Adipocyte (in vitro differentiated cells): ENCODE results near the gene CSGALNACT2.
A peak's percentile ranks its signal among the peaks of the same experiment; 100 is the strongest.
"Not testable (repeated sequence)": the region's sequence is repeated elsewhere in the genome, so short reads cannot be mapped to it uniquely, and the experiment has no call there.

Experiments
- DNase-seq: peaks from one replicate; pipeline ENCODE4 v3.0.0-alpha.2; 2015; ENCODE audit warnings: low read depth
- H3K27me3 ChIP-seq: replicated peaks from 2 replicates; pipeline ENCODE4 v1.7.0; 2013; ENCODE audit warnings: mild to moderate bottlenecking, low read length, moderate library complexity; ENCODE audit not compliant: control insufficient read depth, insufficient read depth
- H3K36me3 ChIP-seq: 2 replicates; pipeline ENCODE4 v1.7.0; 2013; ENCODE audit warnings: low read length, mild to moderate bottlenecking, moderate library complexity; ENCODE audit not compliant: control insufficient read depth, insufficient read depth, severe bottlenecking
- H3K4me1 ChIP-seq: 2 replicates; pipeline ENCODE4 v1.7.0; 2013; ENCODE audit warnings: mild to moderate bottlenecking, low read length, moderate library complexity; ENCODE audit not compliant: control insufficient read depth, insufficient read depth
- H3K4me3 ChIP-seq: 2 replicates; pipeline ENCODE4 v1.7.0; 2013; ENCODE audit warnings: mild to moderate bottlenecking, low read length, moderate library complexity
- H3K9ac ChIP-seq: 2 replicates; pipeline ENCODE4 v1.7.0; 2013; ENCODE audit warnings: mild to moderate bottlenecking, low read length, moderate library complexity
- H3K9me3 ChIP-seq: 2 replicates; pipeline ENCODE4 v1.7.0; 2013; ENCODE audit warnings: mild to moderate bottlenecking, low read length, moderate library complexity; ENCODE audit not compliant: control insufficient read depth

The CSGALNACT2 gene, protein sequence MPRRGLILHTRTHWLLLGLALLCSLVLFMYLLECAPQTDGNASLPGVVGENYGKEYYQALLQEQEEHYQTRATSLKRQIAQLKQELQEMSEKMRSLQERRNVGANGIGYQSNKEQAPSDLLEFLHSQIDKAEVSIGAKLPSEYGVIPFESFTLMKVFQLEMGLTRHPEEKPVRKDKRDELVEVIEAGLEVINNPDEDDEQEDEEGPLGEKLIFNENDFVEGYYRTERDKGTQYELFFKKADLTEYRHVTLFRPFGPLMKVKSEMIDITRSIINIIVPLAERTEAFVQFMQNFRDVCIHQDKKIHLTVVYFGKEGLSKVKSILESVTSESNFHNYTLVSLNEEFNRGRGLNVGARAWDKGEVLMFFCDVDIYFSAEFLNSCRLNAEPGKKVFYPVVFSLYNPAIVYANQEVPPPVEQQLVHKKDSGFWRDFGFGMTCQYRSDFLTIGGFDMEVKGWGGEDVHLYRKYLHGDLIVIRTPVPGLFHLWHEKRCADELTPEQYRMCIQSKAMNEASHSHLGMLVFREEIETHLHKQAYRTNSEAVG

DNA sequence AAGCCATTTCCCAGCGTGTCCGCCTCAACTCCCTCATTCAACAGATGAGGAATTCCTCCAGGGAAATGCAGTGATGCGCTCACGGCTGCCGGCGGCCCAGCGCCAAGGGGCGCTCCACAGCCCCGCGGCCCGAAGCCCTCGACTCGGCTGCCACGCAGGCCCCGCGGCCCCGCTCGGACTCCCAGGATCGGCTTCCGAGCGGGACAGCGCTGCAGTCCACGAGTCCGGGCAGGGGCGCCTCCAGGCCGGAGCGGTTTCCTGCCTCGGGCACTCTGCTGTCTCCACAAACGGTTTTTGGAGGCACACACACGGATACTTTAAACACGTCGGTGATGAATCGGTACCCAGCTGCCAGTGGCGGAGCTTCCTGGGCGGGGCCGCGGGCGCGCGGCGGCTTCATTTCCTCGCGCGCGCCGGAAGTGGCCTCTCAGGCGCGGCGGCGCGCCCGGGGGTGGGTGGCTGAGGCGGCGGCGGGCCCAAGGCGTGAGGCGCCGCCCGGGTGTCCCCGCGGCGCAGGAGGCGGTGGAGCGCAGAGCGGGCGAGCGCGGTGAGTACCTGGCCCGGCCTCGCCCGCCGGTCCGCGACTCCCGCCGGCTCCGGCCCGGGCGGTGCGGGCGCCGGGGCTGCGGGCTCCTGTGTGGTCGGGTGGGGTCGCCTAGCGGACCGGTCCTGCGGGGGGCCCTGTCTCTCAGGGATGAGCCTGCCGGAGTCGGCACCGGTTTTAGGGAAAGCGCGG, at the start of gene CSGALNACT2:
Gene CSGALNACT2, plus strand, starts transcription at position 425 of the 736 bp plus-strand sequence. CDS start 16,705 bp downstream, outside the sequence.
- DNase-seq: peak; percentile 96
- peaks cover 32% of the 10 kb centered on the region for H3K4me1 ChIP-seq
- no peaks in the 10 kb centered on the region for H3K9me3 ChIP-seq
- peak within 1 kb of the TSS; percentile 95 for H3K9ac ChIP-seq
- no peaks in the 10 kb centered on the region for H3K27me3 ChIP-seq
- H3K36me3 ChIP-seq: no peaks in the 10 kb centered on the region
- peak within 1 kb of the TSS; percentile 99 for H3K4me3 ChIP-seq

DNA sequence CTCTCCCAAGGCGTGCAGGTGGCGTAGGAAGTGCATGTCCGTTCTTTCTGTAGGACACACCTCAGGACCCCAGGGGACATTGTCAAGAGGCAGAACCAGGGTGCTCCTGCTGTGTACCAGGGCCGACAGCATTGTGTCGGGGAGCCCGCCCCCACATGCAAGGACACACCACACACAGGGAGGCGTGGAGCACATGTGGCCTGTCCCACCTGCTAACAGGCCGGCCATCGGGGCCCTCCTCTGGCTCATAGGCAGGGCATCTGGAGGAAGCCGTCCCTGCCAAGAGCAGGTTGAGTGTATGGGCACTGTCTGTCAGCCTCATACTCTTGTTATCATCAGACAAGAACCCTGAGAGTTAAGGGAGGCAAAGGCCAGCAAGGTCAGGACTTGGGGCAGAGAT, 48.7 kb upstream of the CSGALNACT2 start:
- H3K36me3 ChIP-seq: no peaks in the 10 kb centered on the region

DNA sequence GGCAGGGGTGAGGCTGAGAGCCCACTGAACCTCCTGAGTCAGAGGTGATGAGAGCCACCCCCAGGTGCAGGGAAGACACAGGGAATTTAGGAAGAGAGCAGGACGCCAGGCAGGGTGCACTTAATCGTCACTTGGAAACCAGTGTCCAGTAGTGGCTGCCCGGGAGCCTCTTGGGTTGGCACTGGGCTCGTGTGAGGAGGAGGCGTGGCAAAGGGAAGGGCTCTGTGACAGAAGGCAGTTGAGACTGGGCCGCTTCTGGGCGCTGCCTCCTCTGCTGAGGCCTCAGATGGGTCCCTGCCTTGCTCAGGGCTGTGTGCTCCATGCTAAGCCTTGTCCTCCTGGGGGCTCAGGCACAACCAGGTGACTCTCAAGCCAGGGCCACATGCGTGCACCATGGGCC, 48.1 kb upstream of the CSGALNACT2 start:
- Histone ChIP-seq H3K4me3 (no peak overlapping the region), H3K4me1 (no peaks in the 10 kb centered on the region), H3K36me3 (no peaks in the 10 kb centered on the region), H3K9ac (no peak overlapping the region), H3K9me3 (no peaks in the 10 kb centered on the region), H3K27me3 (peaks cover 32% of the 10 kb centered on the region)
- DNase-seq: no peak

More for the DNA sequence above, 48.7 kb upstream of the CSGALNACT2 start:
- no peaks in the 10 kb centered on the region for H3K9me3 ChIP-seq
- DNase-seq: no peak
- H3K27me3 ChIP-seq: peaks cover 27% of the 10 kb centered on the region
- H3K4me3 ChIP-seq: no peak overlapping the region
- no peaks in the 10 kb centered on the region for H3K4me1 ChIP-seq
- H3K9ac ChIP-seq: no peak overlapping the region

DNA sequence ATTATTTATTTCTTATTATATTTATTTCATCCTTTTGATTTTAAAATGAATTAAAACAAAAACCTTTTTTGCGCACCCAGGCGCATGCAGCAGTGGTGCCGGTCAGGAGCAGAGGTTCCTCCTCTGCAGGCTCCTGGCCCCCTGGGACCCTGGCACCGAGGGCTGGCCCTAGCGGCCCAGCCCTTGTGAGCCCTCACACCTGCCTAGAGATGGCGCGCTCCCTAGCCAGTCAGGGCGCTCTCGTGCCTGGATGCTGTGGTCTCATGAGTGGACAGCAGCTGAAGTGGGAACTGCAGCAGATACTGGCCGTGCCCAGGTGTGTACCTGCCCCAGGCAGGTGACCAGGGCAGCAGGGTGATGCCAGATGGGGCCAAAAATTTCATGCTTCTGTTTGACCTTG, 47.6 kb upstream of the CSGALNACT2 start:
- no peaks in the 10 kb centered on the region for H3K9me3 ChIP-seq
- no peak overlapping the region for H3K4me3 ChIP-seq
- H3K27me3 ChIP-seq: peaks cover 37% of the 10 kb centered on the region
- no peaks in the 10 kb centered on the region for H3K36me3 ChIP-seq
- no peak overlapping the region for H3K9ac ChIP-seq
- no peak for DNase-seq
- H3K4me1 ChIP-seq: no peaks in the 10 kb centered on the region

DNA sequence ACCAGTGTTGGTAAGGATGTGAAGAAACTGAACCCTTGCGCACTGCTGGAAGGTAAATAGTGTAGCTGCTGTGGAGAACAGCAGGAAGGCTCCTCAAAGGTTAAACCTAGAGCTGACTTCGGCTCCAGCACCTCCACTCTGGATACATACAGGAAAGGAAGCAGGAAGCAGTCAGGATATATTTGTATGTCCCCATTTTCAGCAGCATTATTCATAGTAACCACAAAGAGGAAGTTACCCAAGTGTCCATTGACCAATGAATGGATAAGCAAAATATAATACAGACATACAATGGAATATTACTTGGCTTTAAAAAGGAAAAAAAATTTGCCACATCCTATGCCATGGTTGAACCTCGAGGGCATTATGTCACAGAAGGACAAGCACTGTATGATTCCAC, 46.4 kb upstream of the CSGALNACT2 start:
- Histone ChIP-seq H3K27me3 (peaks cover 49% of the 10 kb centered on the region), H3K9me3 (no peaks in the 10 kb centered on the region), H3K9ac (no peak overlapping the region), H3K4me3 (no peak overlapping the region), H3K4me1 (no peaks in the 10 kb centered on the region), H3K36me3 (no peaks in the 10 kb centered on the region)
- DNase-seq: no peak

DNA sequence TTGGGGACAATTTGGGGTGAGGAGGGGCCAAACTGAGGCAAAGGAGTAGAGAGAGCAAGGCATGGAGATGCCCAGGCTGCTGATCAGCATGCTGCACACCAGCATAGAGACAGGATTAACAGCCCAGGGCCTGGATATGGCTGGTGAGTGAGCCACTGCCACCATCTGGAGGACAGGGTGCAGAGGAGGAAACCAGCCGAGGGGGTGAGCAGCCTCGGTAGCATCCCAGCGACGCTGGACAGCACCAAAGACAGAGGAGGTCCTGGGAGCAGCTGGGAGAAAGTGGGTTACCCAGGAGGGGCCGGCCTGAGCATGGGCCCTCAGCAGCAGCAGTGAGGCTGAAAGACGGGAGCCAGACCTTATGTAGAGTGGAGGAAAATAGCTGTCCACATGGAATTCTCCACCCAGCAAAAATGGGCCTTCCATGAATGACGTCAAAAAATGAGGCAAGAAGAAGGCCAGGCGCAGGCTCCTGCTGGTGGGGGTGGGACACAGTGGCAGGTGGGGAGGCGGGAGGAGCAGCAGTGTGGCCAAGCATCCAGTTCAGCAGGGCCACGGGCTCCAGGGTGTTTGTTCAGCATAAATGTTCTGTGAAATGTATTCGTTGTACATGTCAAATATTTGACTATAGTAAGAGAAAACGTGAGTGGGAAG, 44.7 kb upstream of the CSGALNACT2 start:
- no peak overlapping the region for H3K9ac ChIP-seq
- H3K4me3 ChIP-seq: no peak overlapping the region
- H3K9me3 ChIP-seq: no peaks in the 10 kb centered on the region
- H3K4me1 ChIP-seq: no peaks in the 10 kb centered on the region
- H3K27me3 ChIP-seq: peaks cover 42% of the 10 kb centered on the region
- no peaks in the 10 kb centered on the region for H3K36me3 ChIP-seq
- no peak for DNase-seq

DNA sequence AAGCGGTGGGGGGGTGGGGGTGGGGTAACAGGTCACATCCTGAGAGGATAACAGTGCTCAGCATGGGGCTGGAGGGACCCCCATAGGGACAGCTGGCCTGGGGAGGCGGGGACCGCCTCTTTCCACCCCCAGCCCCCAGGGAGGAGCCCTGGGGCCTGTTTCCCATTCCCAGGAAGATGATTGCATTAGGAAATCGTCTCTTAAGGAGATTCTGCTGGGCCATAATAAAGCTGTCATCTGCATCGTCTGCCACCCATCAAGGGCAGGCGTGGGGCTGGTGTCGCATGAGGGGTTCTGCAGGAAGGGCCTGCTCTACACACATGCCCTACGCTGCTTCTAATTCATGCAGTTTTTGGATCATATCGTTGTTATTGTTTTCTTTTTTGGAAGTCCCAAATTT, 44.2 kb upstream of the CSGALNACT2 start:
- Histone ChIP-seq H3K36me3 (no peaks in the 10 kb centered on the region), H3K4me1 (no peaks in the 10 kb centered on the region), H3K9ac (no peak overlapping the region), H3K27me3 (peaks cover 45% of the 10 kb centered on the region), H3K4me3 (no peak overlapping the region), H3K9me3 (no peaks in the 10 kb centered on the region)
- DNase-seq: no peak

DNA sequence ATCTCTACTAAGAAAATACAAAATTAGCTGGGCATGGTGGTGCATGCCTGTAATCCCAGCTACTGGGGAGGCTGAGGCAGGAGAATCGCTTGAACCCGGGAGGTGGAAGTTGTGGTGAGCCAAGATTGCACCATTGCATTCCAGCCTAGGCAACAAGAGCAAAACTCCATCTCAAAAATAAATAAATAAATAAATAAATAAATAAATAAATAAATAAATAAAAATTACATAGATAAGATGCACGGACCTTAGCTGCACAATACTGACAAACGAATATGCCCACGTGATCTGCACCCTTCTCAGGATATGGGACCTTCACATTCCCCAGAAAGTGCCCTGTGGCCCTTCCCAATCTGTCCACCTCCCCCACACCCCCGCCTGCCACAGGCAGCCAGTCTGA, 38.9 kb upstream of the CSGALNACT2 start:
- not testable (repeated sequence) for DNase-seq, H3K36me3 ChIP-seq, H3K9ac ChIP-seq, H3K4me3 ChIP-seq, H3K9me3 ChIP-seq, H3K4me1 ChIP-seq
- peaks cover 47% of the 10 kb centered on the region for H3K27me3 ChIP-seq

DNA sequence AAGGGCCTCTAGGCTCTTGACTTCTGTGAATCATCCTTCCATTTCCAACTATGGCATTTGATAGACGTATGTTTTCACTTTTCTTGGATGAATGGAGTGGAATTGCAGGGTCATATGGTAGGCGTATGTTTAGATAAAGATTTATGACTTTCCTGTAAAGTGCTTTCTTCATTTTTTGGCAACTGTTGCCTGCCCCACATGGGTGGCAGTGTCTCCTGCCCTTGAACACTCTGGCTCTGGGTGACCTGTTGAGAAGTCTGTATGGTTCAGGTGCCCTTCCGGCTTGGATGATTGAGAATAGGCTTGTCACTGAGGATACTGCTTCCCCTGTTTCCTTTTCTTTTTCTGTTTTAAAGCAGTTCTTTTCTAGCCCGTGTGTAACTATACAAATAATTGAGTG, 38.3 kb upstream of the CSGALNACT2 start:
- peaks cover 47% of the 10 kb centered on the region for H3K27me3 ChIP-seq
- H3K9ac ChIP-seq: no peak overlapping the region
- H3K36me3 ChIP-seq: no peaks in the 10 kb centered on the region
- H3K4me3 ChIP-seq: no peak overlapping the region
- H3K4me1 ChIP-seq: no peaks in the 10 kb centered on the region
- DNase-seq: no peak
- no peaks in the 10 kb centered on the region for H3K9me3 ChIP-seq

DNA sequence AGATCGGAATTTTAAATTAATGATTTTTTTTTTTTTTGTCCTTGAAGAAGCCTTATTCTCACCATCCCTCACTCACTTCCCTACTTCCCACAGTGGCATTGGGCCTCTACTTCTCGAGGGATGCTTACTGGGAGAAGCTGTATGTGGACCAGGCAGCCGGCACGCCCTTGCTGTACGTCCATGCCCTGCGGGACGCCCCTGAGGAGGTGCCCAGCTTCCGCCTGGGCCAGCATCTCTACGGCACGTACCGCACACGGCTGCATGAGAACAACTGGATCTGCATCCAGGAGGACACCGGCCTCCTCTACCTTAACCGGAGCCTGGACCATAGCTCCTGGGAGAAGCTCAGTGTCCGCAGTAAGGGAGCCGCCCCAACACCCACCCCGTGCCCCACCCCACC, 37.9 kb upstream of the CSGALNACT2 start:
- no peaks in the 10 kb centered on the region for H3K9me3 ChIP-seq
- no peak overlapping the region for H3K9ac ChIP-seq
- H3K4me1 ChIP-seq: no peaks in the 10 kb centered on the region
- peaks cover 44% of the 10 kb centered on the region for H3K27me3 ChIP-seq
- no peaks in the 10 kb centered on the region for H3K36me3 ChIP-seq
- DNase-seq: no peak
- no peak overlapping the region for H3K4me3 ChIP-seq
